Smooth muscle cell (in vitro differentiated cells): ENCODE data around the gene IQGAP1. TPM values are rescaled to one million over a fixed set of nuclear protein-coding genes. Genes with fewer than 3 reads are reported as not detected.
A peak's percentile ranks its signal among the peaks of the same experiment; 100 is the strongest.

ENCODE experiments used
- DNase-seq: peaks from one replicate; lab custom pipeline; 2025; ENCODE audit not compliant: unreplicated experiment; lab: John Stamatoyannopoulos, UW
- H2AFZ ChIP-seq: fragments of 200-600 bp; sonication (generic); 2 replicates; pipeline ENCODE4 v1.6.0; 2016; ENCODE audit warnings: antibody characterized with exemption, low read depth, mild to moderate bottlenecking
- H3F3A ChIP-seq: fragments of 200-600 bp; sonication (generic); 2 replicates; pipeline ENCODE4 v1.6.0; 2017; ENCODE audit warnings: antibody characterized with exemption, low read depth
- H3K27ac ChIP-seq: fragments of 200-600 bp; sonication (generic); 2 replicates; pipeline ENCODE4 v1.5.1; 2016; ENCODE audit warnings: low read depth, mild to moderate bottlenecking
- H3K27me3 ChIP-seq: fragments of 200-600 bp; sonication (generic); 2 replicates; pipeline ENCODE4 v1.6.1; 2016; ENCODE audit warnings: low read depth, mild to moderate bottlenecking
- H3K36me3 ChIP-seq: fragments of 200-600 bp; sonication (generic); 2 replicates; pipeline ENCODE4 v1.5.1; 2016; ENCODE audit warnings: low read depth
- H3K4me1 ChIP-seq: fragments of 200-600 bp; sonication (generic); 2 replicates; pipeline ENCODE4 v1.5.1; 2016; ENCODE audit warnings: low read depth
- H3K4me2 ChIP-seq: fragments of 200-600 bp; sonication (generic); 2 replicates; pipeline ENCODE4 v1.6.0; 2016; ENCODE audit warnings: mild to moderate bottlenecking
- H3K4me3 ChIP-seq: fragments of 200-600 bp; sonication (generic); 2 replicates; pipeline ENCODE4 v1.5.1; 2016; ENCODE audit warnings: mild to moderate bottlenecking
- H3K79me2 ChIP-seq: fragments of 200-600 bp; sonication (generic); 2 replicates; pipeline ENCODE4 v1.6.0; 2016; ENCODE audit warnings: low read depth, mild to moderate bottlenecking
- H3K9ac ChIP-seq: fragments of 200-600 bp; sonication (generic); 2 replicates; pipeline ENCODE4 v1.6.0; 2016; ENCODE audit warnings: low read depth
- H3K9me3 ChIP-seq: fragments of 200-600 bp; sonication (generic); replicated peaks from 2 replicates; pipeline ENCODE4 v1.5.1; 2016; ENCODE audit warnings: low read depth
- H4K20me1 ChIP-seq: fragments of 200-600 bp; sonication (generic); 2 replicates; pipeline ENCODE4 v1.6.0; 2016; ENCODE audit warnings: low read depth
- WGBS: methylation state at CpG from one replicate; pipeline ENCODE4 v1.1.7; 2016; ENCODE audit warnings: low lambda C conversion rate; 5-methylcytosine and 5-hydroxymethylcytosine counted together
- polyA plus RNA-seq: library from polyadenylated mRNA; unstranded; fragments of >200 nt; fragmentation: Nextera tagmentation; extraction: Ambion mirVana; gene quantifications from 2 replicates; pipeline ENCODE4 v1.2.1, GENCODE V29; 2016
- total RNA-seq: library from RNA; depleted of rRNA; stranded (reverse); fragments of >200 nt; gene quantifications from 2 replicates; pipeline ENCODE4 v1.2.3, GENCODE V29; 2014
- TF ChIP-seq, protein P1 (sequence below): fragments of 200-600 bp; sonication (generic); IDR thresholded peaks from 2 replicates; pipeline ENCODE4 v1.5.1; 2017; ENCODE audit warnings: borderline replicate concordance, mild to moderate bottlenecking, antibody characterized with exemption; ENCODE audit not compliant: insufficient read depth, poor library complexity, severe bottlenecking

Gene IQGAP1
- total and polyA plus RNA-seq, 2 experiments from 2014 or later = 59.3 to 185 TPM

GRCh38 chr15:90389513-90389912 is 1.5 kb downstream of the IQGAP1 start:
- peak overlapping the region; percentile 93 for H3K4me3 ChIP-seq
- H3K4me2 ChIP-seq = peak overlapping the region; percentile 98
- no peak for DNase-seq
- H3K27ac ChIP-seq = no peak overlapping the region
- peaks cover 8% of the 10 kb centered on the region for H3K36me3 ChIP-seq
- no peaks in the 10 kb centered on the region for H3K9me3 ChIP-seq
- H2AFZ ChIP-seq = no peak overlapping the region
- 63% methylated on average over 6 of the region's 6 CpGs for WGBS
- H3K27me3 ChIP-seq = no peaks in the 10 kb centered on the region
- H3K9ac ChIP-seq = peak overlapping the region; percentile 92
- H3K79me2 ChIP-seq = peaks cover 62% of the 10 kb centered on the region
- H3K4me1 ChIP-seq = peaks cover 9% of the 10 kb centered on the region
- peaks cover 56% of the 10 kb centered on the region for H4K20me1 ChIP-seq
- TF ChIP-seq, protein P1, sequence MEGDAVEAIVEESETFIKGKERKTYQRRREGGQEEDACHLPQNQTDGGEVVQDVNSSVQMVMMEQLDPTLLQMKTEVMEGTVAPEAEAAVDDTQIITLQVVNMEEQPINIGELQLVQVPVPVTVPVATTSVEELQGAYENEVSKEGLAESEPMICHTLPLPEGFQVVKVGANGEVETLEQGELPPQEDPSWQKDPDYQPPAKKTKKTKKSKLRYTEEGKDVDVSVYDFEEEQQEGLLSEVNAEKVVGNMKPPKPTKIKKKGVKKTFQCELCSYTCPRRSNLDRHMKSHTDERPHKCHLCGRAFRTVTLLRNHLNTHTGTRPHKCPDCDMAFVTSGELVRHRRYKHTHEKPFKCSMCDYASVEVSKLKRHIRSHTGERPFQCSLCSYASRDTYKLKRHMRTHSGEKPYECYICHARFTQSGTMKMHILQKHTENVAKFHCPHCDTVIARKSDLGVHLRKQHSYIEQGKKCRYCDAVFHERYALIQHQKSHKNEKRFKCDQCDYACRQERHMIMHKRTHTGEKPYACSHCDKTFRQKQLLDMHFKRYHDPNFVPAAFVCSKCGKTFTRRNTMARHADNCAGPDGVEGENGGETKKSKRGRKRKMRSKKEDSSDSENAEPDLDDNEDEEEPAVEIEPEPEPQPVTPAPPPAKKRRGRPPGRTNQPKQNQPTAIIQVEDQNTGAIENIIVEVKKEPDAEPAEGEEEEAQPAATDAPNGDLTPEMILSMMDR = no peak
- H3F3A ChIP-seq = no peaks in the 10 kb centered on the region

DNA sequence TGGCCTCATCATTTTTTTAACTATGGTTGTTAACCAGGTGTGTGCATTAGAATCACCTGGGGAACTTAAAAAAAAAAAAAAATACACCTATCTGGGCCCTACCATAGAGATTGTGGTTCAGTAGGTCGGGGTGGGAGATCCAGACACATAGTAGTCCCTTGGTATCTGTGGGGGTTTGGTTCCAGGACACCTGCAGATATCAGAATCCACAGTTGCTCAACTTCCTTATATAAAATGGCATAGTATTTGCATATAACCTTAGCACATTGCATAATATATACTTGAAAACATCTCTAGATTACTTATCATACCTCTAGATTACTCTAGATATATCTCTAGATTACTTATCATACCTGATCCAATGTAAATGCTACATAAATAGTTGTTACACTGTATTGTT is 5.0 kb downstream of the IQGAP1 start:
- TF ChIP-seq, protein P1 = no peak
- DNase-seq = no peak
- WGBS = 92% methylated on average over 1 of the region's 1 CpG
- Histone ChIP-seq H3K27ac (no peak overlapping the region), H3K27me3 (no peaks in the 10 kb centered on the region), H3K9me3 (no peaks in the 10 kb centered on the region), H2AFZ (no peak overlapping the region), H3F3A (no peaks in the 10 kb centered on the region), H3K36me3 (peaks cover 8% of the 10 kb centered on the region), H3K4me3 (no peak overlapping the region), H4K20me1 (peaks cover 83% of the 10 kb centered on the region), H3K9ac (no peak overlapping the region), H3K79me2 (peaks cover 98% of the 10 kb centered on the region), H3K4me1 (peaks cover 9% of the 10 kb centered on the region), H3K4me2 (no peak overlapping the region)

DNA sequence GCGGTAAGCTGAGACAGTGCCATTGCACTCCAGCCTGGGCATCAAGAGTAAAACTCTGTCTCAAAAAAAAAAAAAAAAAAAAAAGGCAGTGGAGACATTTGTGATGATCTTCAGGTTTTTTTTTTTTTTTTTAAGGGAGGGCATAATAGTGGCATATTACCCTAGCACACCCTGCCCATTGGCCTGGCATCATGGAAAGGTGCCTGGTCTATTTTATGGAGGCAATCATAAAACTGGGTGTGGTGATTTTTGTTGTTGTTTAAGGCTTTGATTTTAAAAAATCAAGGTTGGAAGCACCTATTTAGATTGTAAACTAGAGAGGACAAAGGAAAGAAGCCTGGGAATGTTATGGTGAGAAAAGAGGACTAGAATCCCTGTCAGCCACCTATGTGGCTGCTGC is 6.0 kb downstream of the IQGAP1 start:
- DNase-seq = no peak
- Histone ChIP-seq H3K27me3 (no peaks in the 10 kb centered on the region), H3K27ac (no peak overlapping the region), H3K4me2 (no peak overlapping the region), H3K4me3 (no peak overlapping the region), H3K9ac (no peak overlapping the region), H2AFZ (no peak overlapping the region), H3K9me3 (no peaks in the 10 kb centered on the region), H3K79me2 (peaks cover 100% of the 10 kb centered on the region), H3K36me3 (peaks cover 8% of the 10 kb centered on the region), H3K4me1 (peaks cover 9% of the 10 kb centered on the region), H3F3A (no peaks in the 10 kb centered on the region), H4K20me1 (peaks cover 84% of the 10 kb centered on the region)
- 100% methylated on average over 1 of the region's 1 CpG for WGBS
- TF ChIP-seq, protein P1 = no peak

- H2AFZ ChIP-seq = no peak overlapping the region
- WGBS = 97% methylated on average over 12 of the region's 12 CpGs
- no peaks in the 10 kb centered on the region for H3K27me3 ChIP-seq
- H3K4me1 ChIP-seq = peaks cover 16% of the 10 kb centered on the region
- H3K9ac ChIP-seq = no peak overlapping the region
- H3K4me2 ChIP-seq = no peak overlapping the region
- no peak overlapping the region for H3K4me3 ChIP-seq
- H3K36me3 ChIP-seq = peaks cover 8% of the 10 kb centered on the region
- peak overlapping the region; percentile 3 for H3K27ac ChIP-seq
- TF ChIP-seq, protein P1 = no peak
- peaks cover 100% of the 10 kb centered on the region for H3K79me2 ChIP-seq
- H3F3A ChIP-seq = peaks cover 8% of the 10 kb centered on the region
- H3K9me3 ChIP-seq = no peaks in the 10 kb centered on the region
- H4K20me1 ChIP-seq = peaks cover 78% of the 10 kb centered on the region
- DNase-seq = no peak
Observed at GRCh38 chr15:90394748-90395442, 6.9 kb downstream of the IQGAP1 start.
